Tibial nerve (tissue), 4 donors: ENCODE measurements around the gene MED12L. TPM values are rescaled to one million over a fixed set of nuclear protein-coding genes. Genes with fewer than 3 reads are reported as not detected.

Source experiments
- DNase-seq, 2 donors: peaks; one replicate each; pipeline ENCODE4 v3.0.0-alpha.2; 2019; ENCODE audit warnings: low spot score in 2 of 2
- H3K27ac ChIP-seq, 4 donors: fragments of 200-600 bp; sonication (generic) in 3 of 4; one replicate each; pipeline ENCODE4 v1.5.1; 2017 to 2019; ENCODE audit warnings: mild to moderate bottlenecking in 1 of 4
- H3K27me3 ChIP-seq, 2 donors: fragments of 200-600 bp; sonication (generic) in 1 of 2; one replicate each; pipeline versions ENCODE4 v1.5.1 to v1.6.0; 2017 to 2019
- H3K36me3 ChIP-seq, 3 donors: fragments of 200-600 bp; sonication (generic); one replicate each; pipeline ENCODE4 v1.5.1; 2018 to 2019
- H3K4me1 ChIP-seq, 4 donors: fragments of 200-600 bp; sonication (generic) in 3 of 4; one replicate each; pipeline ENCODE4 v1.5.1; 2017 to 2019
- H3K4me3 ChIP-seq, 4 donors: fragments of 200-600 bp; sonication (generic) in 3 of 4; one replicate each; pipeline ENCODE4 v1.5.1; 2017 to 2019; ENCODE audit warnings: mild to moderate bottlenecking in 1 of 4, moderate library complexity in 1 of 4
- H3K9me3 ChIP-seq, 4 donors: fragments of 200-600 bp; sonication (generic) in 3 of 4; one replicate each; pipeline ENCODE4 v1.5.1; 2017 to 2019
- EP300 ChIP-seq, 2 donors: sonication (generic); formaldehyde crosslinking; IDR thresholded peaks; one replicate each; pipeline ENCODE4 v1.6.1; 2017; ENCODE audit warnings: antibody characterized with exemption in 2 of 2, mild to moderate bottlenecking in 1 of 2
- POLR2A ChIP-seq, 2 donors: fragments of 450-650 bp; IDR thresholded peaks; one replicate each; pipeline ENCODE4 v1.6.1; 2017; ENCODE audit warnings: antibody characterized with exemption in 2 of 2, mild to moderate bottlenecking in 2 of 2, moderate library complexity in 2 of 2
- WGBS, 2 donors: methylation state at CpG; one replicate each; pipeline ENCODE4 v1.1.5; 2018; 5-methylcytosine and 5-hydroxymethylcytosine counted together
- total RNA-seq, 4 donors: library from RNA; depleted of rRNA; stranded (reverse); fragments of >200 nt; gene quantifications; one replicate each; pipeline ENCODE4 v1.1.0, GENCODE V29; 2016
- TF ChIP-seq, protein P1 (sequence below), 5 experiments: fragments of 200-600 bp in 3 of 5; fragments of 450-650 bp in 2 of 5; sonication (generic) in 3 of 5; IDR thresholded peaks; one replicate each; pipeline ENCODE4 v1.5.1; 2016 to 2019; ENCODE audit warnings: antibody characterized with exemption in 5 of 5, mild to moderate bottlenecking in 3 of 5, moderate library complexity in 2 of 5

Gene MED12L
- total RNA-seq, 4 donors from 2014 or later, result 1.2 to 5.9 (median 2.4) TPM

DNA sequence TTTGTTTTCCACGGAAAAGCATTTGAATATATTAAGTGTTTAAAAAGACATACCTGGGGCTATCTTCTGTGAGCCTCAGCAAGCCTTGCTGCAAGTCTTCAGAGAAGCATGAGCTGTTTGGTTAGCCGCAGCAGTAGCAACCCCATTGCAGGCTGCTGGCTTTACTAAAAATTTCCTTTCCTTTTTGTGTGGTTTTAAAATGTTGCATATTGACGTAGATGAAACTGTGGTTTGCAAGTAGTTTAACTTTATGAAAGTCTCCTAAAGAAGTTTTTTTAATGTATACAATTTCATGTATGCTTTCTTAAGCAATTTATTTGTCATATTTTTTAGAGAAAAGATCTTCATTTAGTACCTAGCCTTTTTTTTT is 117.6 kb downstream of the MED12L start, which contains the start of gene GPR171:
GPR171 (minus strand) TSS at position 166 of the 370 bp plus-strand sequence. CDS start 3,830 bp downstream, outside the sequence.
- TF ChIP-seq POLR2A (IDR thresholded peaks at IDR 0.05) (no peak), EP300 (IDR thresholded peaks at IDR 0.05) (no peak)
- TF ChIP-seq, protein P1, sequence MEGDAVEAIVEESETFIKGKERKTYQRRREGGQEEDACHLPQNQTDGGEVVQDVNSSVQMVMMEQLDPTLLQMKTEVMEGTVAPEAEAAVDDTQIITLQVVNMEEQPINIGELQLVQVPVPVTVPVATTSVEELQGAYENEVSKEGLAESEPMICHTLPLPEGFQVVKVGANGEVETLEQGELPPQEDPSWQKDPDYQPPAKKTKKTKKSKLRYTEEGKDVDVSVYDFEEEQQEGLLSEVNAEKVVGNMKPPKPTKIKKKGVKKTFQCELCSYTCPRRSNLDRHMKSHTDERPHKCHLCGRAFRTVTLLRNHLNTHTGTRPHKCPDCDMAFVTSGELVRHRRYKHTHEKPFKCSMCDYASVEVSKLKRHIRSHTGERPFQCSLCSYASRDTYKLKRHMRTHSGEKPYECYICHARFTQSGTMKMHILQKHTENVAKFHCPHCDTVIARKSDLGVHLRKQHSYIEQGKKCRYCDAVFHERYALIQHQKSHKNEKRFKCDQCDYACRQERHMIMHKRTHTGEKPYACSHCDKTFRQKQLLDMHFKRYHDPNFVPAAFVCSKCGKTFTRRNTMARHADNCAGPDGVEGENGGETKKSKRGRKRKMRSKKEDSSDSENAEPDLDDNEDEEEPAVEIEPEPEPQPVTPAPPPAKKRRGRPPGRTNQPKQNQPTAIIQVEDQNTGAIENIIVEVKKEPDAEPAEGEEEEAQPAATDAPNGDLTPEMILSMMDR (IDR thresholded peaks at IDR 0.05), result no peak
- no peaks in the 10 kb centered on the region for H3K9me3 ChIP-seq
- WGBS, 2 donors, result 86 to 88% methylated on average over 3 of the region's 3 CpGs
- H3K36me3 ChIP-seq, result no peaks in the 10 kb centered on the region
- H3K4me1 ChIP-seq, result no peaks in the 10 kb centered on the region
- peak within 1 kb of the TSS in 1 of 4 donors; percentile 41 for H3K27ac ChIP-seq
- H3K27me3 ChIP-seq, result no peaks in the 10 kb centered on the region
- DNase-seq, result no peak
- H3K4me3 ChIP-seq, result peak within 1 kb of the TSS in 1 of 4 donors; percentile 13

DNA sequence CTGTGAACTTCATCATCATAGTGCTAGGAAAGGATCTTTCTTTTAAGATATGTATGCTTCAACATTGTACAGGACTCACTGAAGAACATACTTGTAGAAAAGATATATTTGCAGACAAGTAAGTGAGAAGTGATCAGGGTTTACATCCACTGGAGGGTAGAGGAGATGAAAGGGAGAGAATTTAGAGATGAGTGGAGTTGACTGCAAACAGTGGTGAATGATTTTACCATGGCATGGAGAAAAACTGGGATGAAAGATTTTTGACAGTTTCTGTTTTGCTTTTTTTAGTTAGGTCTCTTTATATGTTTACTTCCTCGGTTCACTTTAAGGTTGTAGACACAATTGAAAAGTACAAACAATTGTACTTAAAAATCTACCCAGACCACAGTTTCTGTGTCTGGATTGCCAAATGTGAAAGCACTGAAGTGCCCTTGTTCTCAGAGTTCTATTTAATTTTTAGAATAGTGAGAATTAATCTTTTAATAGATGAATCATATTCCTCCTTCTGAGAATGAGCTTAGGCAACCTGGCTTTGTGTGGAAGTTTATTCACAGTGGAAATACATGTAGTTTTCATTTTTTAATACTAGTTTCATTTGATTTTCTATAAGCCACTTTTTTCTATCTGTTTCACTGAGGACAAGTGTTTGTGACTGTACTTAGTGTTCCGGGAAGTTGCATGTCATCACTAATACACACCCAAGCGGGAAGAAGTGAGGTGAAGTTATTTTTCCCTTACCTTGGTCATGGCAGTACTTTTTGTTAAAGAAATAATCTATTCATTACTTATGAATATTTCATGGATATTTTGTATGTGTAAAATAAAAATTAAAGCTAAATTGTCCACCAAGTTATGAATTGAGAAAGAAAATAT is 119.3 kb downstream of the MED12L start:
- WGBS, 2 donors, result 77 to 80% methylated on average over 3 of the region's 3 CpGs
- Histone ChIP-seq H3K4me1 (no peaks in the 10 kb centered on the region), H3K27me3 (no peaks in the 10 kb centered on the region), H3K4me3 (no peak overlapping the region), H3K27ac (no peak overlapping the region), H3K36me3 (no peaks in the 10 kb centered on the region), H3K9me3 (no peaks in the 10 kb centered on the region)
- DNase-seq, result no peak
- TF ChIP-seq, protein P1 (IDR thresholded peaks at IDR 0.05), result no peak
- no peak for TF ChIP-seq POLR2A (IDR thresholded peaks at IDR 0.05)
- no peak for TF ChIP-seq EP300 (IDR thresholded peaks at IDR 0.05)

DNA sequence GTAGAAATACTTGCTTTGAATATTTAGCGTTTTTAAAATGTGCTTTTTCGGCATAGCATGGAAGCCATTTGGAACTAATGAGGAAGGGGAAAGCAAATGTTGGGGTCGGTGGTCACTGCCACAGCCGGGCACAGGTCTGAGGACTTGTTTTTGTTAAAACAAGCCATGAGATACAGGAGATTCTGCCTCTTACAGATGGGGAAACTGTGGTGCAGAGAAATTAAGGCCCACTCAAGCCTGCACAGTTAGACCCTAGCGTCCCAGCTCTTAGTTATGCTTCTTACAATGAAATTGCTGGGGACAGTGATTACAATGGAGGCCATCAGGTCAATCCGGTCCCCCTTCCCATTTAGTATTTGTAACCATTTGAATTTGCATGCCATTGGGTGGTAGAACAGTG is 120.0 kb downstream of the MED12L start:
- Histone ChIP-seq H3K4me3 (no peak overlapping the region), H3K27me3 (no peaks in the 10 kb centered on the region), H3K4me1 (peaks cover 0 to 1% (median 0%) of the 10 kb centered on the region in 4 donors), H3K27ac (no peak overlapping the region), H3K9me3 (no peaks in the 10 kb centered on the region), H3K36me3 (no peaks in the 10 kb centered on the region)
- no peak for DNase-seq
- 64 to 70% methylated on average over 6 of the region's 6 CpGs for WGBS, 2 donors
- TF ChIP-seq, protein P1 (IDR thresholded peaks at IDR 0.05), result no peak
- TF ChIP-seq EP300 (IDR thresholded peaks at IDR 0.05) (no peak), POLR2A (IDR thresholded peaks at IDR 0.05) (no peak)

DNA sequence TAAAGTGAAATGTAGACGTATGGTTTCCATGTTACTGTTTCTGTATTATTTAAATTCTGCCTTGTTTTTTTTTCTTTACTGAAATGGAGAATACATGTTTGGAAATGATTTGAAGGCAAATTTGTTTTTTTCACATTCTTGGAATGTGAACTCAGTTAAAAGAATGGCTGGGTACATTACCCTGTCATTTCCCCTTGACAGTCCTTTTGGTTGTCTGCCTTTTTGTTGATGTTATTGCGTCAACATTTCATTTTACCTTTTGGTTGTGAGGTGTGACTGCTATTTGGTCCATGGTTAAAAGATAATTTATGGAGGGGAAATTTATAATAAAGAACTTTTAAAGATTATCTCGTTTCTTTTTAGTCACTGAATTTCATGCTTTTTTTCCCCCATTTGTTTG is 120.7 kb downstream of the MED12L start:
- no peaks in the 10 kb centered on the region for H3K36me3 ChIP-seq
- no peaks in the 10 kb centered on the region for H3K27me3 ChIP-seq
- no peak for TF ChIP-seq EP300 (IDR thresholded peaks at IDR 0.05)
- TF ChIP-seq, protein P1 (IDR thresholded peaks at IDR 0.05), result no peak
- no peak for TF ChIP-seq POLR2A (IDR thresholded peaks at IDR 0.05)
- DNase-seq, result no peak
- H3K27ac ChIP-seq, result no peak overlapping the region
- H3K4me1 ChIP-seq, result peaks cover 0 to 4% (median 0%) of the 10 kb centered on the region in 4 donors
- no peak overlapping the region for H3K4me3 ChIP-seq
- WGBS, 2 donors, result 72 to 88% methylated on average over 3 of the region's 3 CpGs
- no peaks in the 10 kb centered on the region for H3K9me3 ChIP-seq

DNA sequence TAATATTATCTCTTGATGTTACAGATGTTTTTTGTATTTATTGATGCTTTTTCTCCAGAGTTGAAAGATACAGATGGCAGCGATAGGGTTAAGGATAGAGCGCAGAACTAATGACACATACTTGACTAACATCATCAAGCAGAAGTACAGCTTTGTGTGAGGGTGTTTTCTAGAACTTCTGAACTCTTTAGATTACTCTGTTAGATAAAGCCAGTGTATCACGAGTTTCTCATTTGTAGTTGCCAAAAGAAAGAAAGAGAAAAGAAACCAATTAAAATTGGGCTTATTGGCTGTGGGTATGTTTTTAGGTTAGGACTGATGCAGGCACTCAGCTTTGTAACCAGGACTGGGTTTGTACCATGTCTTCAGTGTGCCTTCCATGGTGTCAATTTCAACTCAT is 124.2 kb downstream of the MED12L start:
- Histone ChIP-seq H3K9me3 (no peaks in the 10 kb centered on the region), H3K4me1 (peaks cover 0 to 4% (median 0%) of the 10 kb centered on the region in 4 donors), H3K27ac (no peak overlapping the region), H3K4me3 (no peak overlapping the region), H3K36me3 (no peaks in the 10 kb centered on the region), H3K27me3 (no peaks in the 10 kb centered on the region)
- TF ChIP-seq, protein P1 (IDR thresholded peaks at IDR 0.05), result no peak
- no peak for TF ChIP-seq POLR2A (IDR thresholded peaks at IDR 0.05)
- TF ChIP-seq EP300 (IDR thresholded peaks at IDR 0.05), result no peak
- whole genome bisulfite sequencing, 2 donors, result 87 to 93% methylated on average over 3 of the region's 3 CpGs
- DNase-seq, result no peak
